ENCODE data around the gene ZNF418.
A peak's percentile ranks its signal among the peaks of the same experiment; 100 is the strongest.

Gene ZNF418

GRCh38 chr19:57949702-57950101 is 14.5 kb upstream of the ZNF418 start:
- POLR2A ChIA-PET (ENCODE audit: low non-redundant PET) = no interaction called here
- CTCF ChIA-PET = no interaction called here
- no peak overlapping the region for H3K27ac ChIP-seq
- DNase-seq (ENCODE audit: low spot score) = no peak
- no peak for TF ChIP-seq CTCF (conservative IDR thresholded peaks at IDR 0.05; ENCODE audit: low read depth)

GRCh38 chr19:57949296-57949695 is 14.1 kb upstream of the ZNF418 start:
- POLR2A ChIA-PET (ENCODE audit: low non-redundant PET) = no interaction called here
- CTCF ChIA-PET = no interaction called here
- TF ChIP-seq CTCF (conservative IDR thresholded peaks at IDR 0.05; ENCODE audit: low read depth) = no peak
- DNase-seq (ENCODE audit: low spot score) = no peak
- H3K27ac ChIP-seq = no peak overlapping the region

GRCh38 chr19:57947419-57948134 is 12.4 kb upstream of the ZNF418 start, which contains the start of gene ZNF256:
Gene ZNF256, minus strand, starts transcription at chr19:57947706. Its CDS starts 232 bp downstream, at chr19:57947474.
- ChIA-PET POLR2A (ENCODE audit: low non-redundant PET) (no interaction called here), CTCF (interaction anchor here (0.6 kb wide), 1 partner anchor 513 kb away, joined by 5 read pairs; no protein-coding TSS in a partner anchor)
- DNase-seq (ENCODE audit: low spot score) = peak; percentile 86
- H3K27ac ChIP-seq = peak within 1 kb of the TSS; percentile 77
- TF ChIP-seq CTCF (conservative IDR thresholded peaks at IDR 0.05; ENCODE audit: low read depth) = peak; percentile 55

DNA sequence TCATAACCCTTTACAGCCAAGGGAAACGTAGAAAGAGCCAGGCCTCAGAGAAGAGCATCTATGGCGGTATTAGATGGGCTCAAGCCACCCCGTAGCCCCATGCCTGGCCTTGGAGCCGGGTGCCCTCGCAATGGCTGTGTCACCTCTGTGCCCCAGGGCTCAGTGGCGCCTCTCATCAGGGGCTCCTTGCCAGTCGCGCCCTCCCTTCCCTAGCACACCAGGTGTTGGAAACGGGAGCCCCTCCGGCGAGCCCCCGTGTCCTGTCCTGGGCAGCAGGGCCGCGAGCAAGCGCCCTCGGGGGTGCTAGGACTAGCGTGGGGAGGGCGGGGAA is 11.9 kb upstream of the ZNF418 start:
- H3K27ac ChIP-seq = peak overlapping the region; percentile 77
- TF ChIP-seq CTCF (conservative IDR thresholded peaks at IDR 0.05; ENCODE audit: low read depth) = no peak
- CTCF ChIA-PET = no interaction called here

DNA sequence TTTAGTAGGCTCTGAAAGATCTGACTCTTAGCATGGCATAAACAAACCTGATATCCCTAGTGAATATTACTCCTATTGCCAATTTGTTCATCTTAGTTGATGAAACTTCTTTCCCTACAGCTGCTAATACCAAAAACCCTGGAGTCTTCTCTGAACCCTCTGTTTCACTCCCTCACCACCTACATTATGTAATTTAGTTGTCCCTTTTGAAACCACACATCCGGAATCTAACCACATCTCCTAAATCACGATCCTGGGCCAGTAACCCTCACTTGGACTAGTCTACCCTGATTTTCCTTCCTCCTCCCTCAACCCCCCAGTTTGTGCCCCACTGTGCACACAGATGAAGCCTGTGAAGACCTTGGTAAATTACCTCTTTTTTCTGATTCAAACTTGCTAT is 11.1 kb upstream of the ZNF418 start:
- no peak for DNase-seq (ENCODE audit: low spot score)
- no peak overlapping the region for H3K27ac ChIP-seq
- ChIA-PET CTCF (no interaction called here), POLR2A (ENCODE audit: low non-redundant PET) (no interaction called here)
- TF ChIP-seq CTCF (conservative IDR thresholded peaks at IDR 0.05; ENCODE audit: low read depth) = no peak

More for the DNA sequence above, 11.9 kb upstream of the ZNF418 start:
- POLR2A ChIA-PET (ENCODE audit: low non-redundant PET) = no interaction called here
- DNase-seq (ENCODE audit: low spot score) = no peak

- H3K27ac ChIP-seq = no peak overlapping the region
- ChIA-PET CTCF (interaction anchor here (0.7 kb wide), 1 partner anchor 505 kb away, joined by 3 read pairs; no protein-coding TSS in a partner anchor), POLR2A (ENCODE audit: low non-redundant PET) (no interaction called here)
- no peak for DNase-seq (ENCODE audit: low spot score)
- TF ChIP-seq CTCF (conservative IDR thresholded peaks at IDR 0.05; ENCODE audit: low read depth) = no peak
These were observed 6.4 kb upstream of the ZNF418 start for GRCh38 chr19:57941593-57941992.
